Measurements from ENCODE around the gene NGLY1.

Gene NGLY1

DNA sequence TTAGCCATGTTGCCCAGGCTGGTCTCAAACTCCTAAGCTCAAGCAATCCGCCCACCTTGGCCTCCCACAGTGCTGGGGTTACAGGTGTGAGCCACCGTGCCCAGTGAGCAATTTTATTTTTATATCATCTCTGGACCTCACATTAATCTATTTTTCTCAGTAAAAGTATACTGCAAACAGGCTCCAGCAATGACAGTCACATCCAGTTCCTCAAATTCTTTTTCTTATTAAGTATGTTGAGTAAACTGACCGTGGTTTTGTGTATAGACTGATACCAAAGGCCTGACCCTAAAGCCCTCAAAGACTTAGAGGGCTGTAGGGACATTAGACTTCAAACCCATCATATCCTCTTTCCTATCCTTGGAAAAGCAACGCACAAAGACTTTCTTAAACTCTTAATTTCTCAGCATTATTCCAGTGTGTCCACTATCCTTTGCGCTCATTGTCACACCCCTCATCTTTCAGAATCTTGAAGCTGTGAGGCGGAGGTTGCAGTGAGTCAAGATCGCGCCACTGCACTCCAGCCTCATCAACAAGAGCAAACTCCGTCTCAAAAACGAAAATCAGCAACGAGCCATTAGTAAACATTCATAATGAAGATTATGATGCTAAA lies 2.0 kb downstream of the NGLY1 start:
- no peak overlapping the region for H3K4me3 ChIP-seq (ENCODE audit: low read depth, low read length)
- no peak for DNase-seq (ENCODE audit: low read depth)
- in situ Hi-C loops (cut with HindIII; ENCODE audit: low sequenced_read_pairs), result no loop called here

DNA sequence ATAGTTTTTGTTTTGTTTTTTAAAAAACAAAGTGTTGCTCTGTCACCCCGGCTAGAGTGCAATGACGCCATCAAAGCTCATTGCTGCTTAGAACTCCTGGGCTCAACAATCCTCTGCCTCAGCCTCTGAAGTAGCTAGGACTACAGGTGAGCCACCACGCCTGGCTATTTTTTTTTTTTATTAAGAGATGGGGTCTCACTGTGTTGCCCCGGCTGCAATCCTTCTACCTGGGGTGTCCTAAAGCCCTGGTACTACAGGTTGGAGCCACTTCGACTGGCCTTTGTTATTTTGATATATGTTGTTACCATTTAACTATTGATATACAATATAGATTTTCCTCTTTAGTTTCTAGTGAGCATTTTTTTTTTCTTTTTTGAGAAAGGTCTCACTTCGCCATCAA lies 2.6 kb downstream of the NGLY1 start:
- DNase-seq (ENCODE audit: low read depth), result no peak
- in situ Hi-C loops (cut with HindIII; ENCODE audit: low sequenced_read_pairs), result no loop called here
- no peak overlapping the region for H3K4me3 ChIP-seq (ENCODE audit: low read depth, low read length)
- TF ChIP-seq, protein P1, sequence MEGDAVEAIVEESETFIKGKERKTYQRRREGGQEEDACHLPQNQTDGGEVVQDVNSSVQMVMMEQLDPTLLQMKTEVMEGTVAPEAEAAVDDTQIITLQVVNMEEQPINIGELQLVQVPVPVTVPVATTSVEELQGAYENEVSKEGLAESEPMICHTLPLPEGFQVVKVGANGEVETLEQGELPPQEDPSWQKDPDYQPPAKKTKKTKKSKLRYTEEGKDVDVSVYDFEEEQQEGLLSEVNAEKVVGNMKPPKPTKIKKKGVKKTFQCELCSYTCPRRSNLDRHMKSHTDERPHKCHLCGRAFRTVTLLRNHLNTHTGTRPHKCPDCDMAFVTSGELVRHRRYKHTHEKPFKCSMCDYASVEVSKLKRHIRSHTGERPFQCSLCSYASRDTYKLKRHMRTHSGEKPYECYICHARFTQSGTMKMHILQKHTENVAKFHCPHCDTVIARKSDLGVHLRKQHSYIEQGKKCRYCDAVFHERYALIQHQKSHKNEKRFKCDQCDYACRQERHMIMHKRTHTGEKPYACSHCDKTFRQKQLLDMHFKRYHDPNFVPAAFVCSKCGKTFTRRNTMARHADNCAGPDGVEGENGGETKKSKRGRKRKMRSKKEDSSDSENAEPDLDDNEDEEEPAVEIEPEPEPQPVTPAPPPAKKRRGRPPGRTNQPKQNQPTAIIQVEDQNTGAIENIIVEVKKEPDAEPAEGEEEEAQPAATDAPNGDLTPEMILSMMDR (IDR thresholded peaks at IDR 0.05; ENCODE audit: low read depth, low read length, missing control alignments), result no peak

More for the DNA sequence above, 2.0 kb downstream of the NGLY1 start:
- TF ChIP-seq, protein P1 (IDR thresholded peaks at IDR 0.05; ENCODE audit: low read depth, low read length, missing control alignments), result no peak

DNA sequence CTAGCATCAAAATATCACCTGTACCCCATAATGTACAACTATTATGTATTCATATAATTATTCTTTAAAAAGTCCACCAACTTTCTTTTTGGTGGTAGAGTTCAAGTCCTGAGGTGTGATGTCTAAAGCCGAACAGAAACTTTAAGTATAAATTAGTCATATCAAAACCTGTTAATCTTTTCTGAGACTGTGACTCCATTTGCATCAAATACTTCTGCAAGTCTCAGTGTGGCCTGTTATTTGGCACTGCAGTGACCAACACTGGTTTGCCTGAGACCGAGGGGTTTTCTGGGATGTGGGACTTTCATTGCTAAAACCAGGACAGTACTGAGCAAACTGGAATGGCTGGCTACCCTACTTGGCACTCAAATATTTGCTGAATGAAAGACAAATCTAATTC lies 7.3 kb downstream of the NGLY1 start:
- H3K4me3 ChIP-seq (ENCODE audit: low read depth, low read length), result no peak overlapping the region
- TF ChIP-seq, protein P1 (IDR thresholded peaks at IDR 0.05; ENCODE audit: low read depth, low read length, missing control alignments), result no peak
- no peak for DNase-seq (ENCODE audit: low read depth)
- in situ Hi-C loops (cut with HindIII; ENCODE audit: low sequenced_read_pairs), result no loop called here

DNA sequence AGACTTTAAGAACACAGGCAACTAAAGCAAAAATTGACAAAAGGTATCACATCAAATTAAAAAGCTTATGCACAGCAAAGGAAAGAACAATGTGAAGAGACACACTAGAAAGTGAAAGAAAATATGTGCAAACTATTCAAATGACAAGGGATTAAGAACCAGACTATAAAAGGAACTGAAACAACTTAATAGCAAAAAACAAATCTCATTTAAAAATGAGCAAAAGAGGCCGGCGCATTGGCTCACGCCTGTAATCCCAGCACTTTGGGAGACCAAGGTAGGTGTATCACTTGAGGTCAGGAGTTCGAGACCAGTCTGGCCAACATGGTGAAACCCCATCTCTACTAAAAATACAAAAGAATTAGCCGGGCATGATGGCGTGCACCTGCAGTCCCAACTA lies 14.4 kb downstream of the NGLY1 start:
- DNase-seq (ENCODE audit: low read depth), result no peak
- in situ Hi-C loops (cut with HindIII; ENCODE audit: low sequenced_read_pairs), result no loop called here
- TF ChIP-seq, protein P1 (IDR thresholded peaks at IDR 0.05; ENCODE audit: low read depth, low read length, missing control alignments), result no peak
- H3K4me3 ChIP-seq (ENCODE audit: low read depth, low read length), result no peak overlapping the region

DNA sequence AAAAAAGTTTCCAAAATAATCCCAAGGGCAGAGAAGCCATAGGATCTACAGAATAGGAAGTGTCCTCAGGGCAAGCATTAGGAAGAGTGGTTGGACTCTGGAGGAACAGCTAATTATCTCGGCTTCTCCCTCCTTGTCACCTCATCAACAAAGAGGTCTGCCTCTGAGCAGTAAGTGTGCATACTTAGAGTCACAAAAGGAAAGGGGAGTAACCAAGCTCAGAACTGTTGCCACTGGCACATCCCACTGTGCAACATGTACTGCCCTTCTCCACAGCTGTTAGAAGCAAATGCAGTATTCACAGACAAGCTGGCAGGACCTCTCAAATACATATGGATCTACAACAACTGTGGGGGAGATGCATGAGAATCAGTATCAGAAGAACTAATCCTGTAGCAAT lies 31.5 kb downstream of the NGLY1 start:
- H3K4me3 ChIP-seq (ENCODE audit: low read depth, low read length), result no peak overlapping the region
- in situ Hi-C loops (cut with HindIII; ENCODE audit: low sequenced_read_pairs), result no loop called here
- TF ChIP-seq, protein P1 (IDR thresholded peaks at IDR 0.05; ENCODE audit: low read depth, low read length, missing control alignments), result no peak
- no peak for DNase-seq (ENCODE audit: low read depth)

DNA sequence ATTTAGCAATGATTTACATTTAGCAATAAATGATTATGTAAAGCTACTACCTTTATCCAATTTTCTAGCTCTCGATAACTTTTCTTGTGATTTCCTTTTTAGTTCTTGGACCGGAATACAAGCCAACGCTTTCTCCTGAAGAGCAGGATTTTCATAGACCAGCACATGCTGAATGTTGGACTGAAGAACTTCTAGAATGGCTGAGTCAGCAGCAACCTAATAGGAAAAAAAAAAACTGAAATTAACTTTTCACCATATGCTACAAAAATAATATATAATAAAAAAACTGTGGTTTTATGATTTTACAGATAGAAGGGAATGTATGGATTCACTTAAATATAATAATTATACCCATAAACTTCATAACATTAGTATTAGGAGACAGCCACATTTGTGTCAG lies 32.2 kb downstream of the NGLY1 start:
- in situ Hi-C loops (cut with HindIII; ENCODE audit: low sequenced_read_pairs), result no loop called here
- TF ChIP-seq, protein P1 (IDR thresholded peaks at IDR 0.05; ENCODE audit: low read depth, low read length, missing control alignments), result no peak
- DNase-seq (ENCODE audit: low read depth), result no peak
- no peak overlapping the region for H3K4me3 ChIP-seq (ENCODE audit: low read depth, low read length)
